K562 (cell line): ENCODE data around the gene JUN. TPM values are rescaled to one million over a fixed set of nuclear protein-coding genes. Genes with fewer than 3 reads are reported as not detected.

ENCODE experiments used
- ARID4B ChIP-seq: sonication (generic); formaldehyde crosslinking; IDR thresholded peaks from 2 replicates; pipeline ENCODE4 v1.8.0; 2022; ENCODE audit warnings: mild to moderate bottlenecking, missing genetic modification reagents
- GATA2 ChIP-seq: sonication (generic); formaldehyde crosslinking; IDR thresholded peaks from 2 replicates; pipeline ENCODE4 v1.4.0; 2020; ENCODE audit warnings: mild to moderate bottlenecking, missing genetic modification reagents
- GTF2F1 ChIP-seq: IDR thresholded peaks from 2 replicates; pipeline ENCODE4 v1.6.1; 2011; ENCODE audit warnings: low read depth, low read length, improper control_type of control experiment
- IRF2 ChIP-seq: sonication (generic); formaldehyde crosslinking; IDR thresholded peaks from 2 replicates; pipeline ENCODE4 v1.8.1; 2022; ENCODE audit warnings: mild to moderate bottlenecking, missing genetic modification reagents
- MLLT1 ChIP-seq, 2 experiments: fragments of 450-650 bp; IDR thresholded peaks; 2 replicates each; pipeline ENCODE4 v1.6.1; 2016
- MYC ChIP-seq, 2 experiments: fragments of 250-450 bp in 1 of 2; sonication (Bioruptor Pico) in 1 of 2; IDR thresholded peaks; 2 replicates each; pipeline versions ENCODE4 v1.5.1 to v1.6.1; 2012 to 2021; ENCODE audit warnings: low read depth in 2 of 2, borderline replicate concordance in 1 of 2, improper control_type of control experiment in 1 of 2, low read length in 1 of 2, mild to moderate bottlenecking in 1 of 2, moderate library complexity in 1 of 2
- NFYB ChIP-seq: IDR thresholded peaks from 2 replicates; pipeline ENCODE4 v1.6.1; 2011; ENCODE audit warnings: mild to moderate bottlenecking, moderate library complexity; ENCODE audit not compliant: insufficient read length; ENCODE audit errors: extremely low read depth
- POLR3G ChIP-seq: IDR thresholded peaks from 2 replicates; pipeline ENCODE4 v1.6.1; 2011; ENCODE audit not compliant: insufficient read length, insufficient replicate concordance; ENCODE audit errors: extremely low read depth
- SNRNP70 ChIP-seq: fragments of 200-400 bp; formaldehyde crosslinking; optimal IDR thresholded peaks from 2 replicates; pipeline ENCODE3; 2017; ENCODE audit warnings: low read depth, low read length
- SREBF1 ChIP-seq: fragments of 150-350 bp; IDR thresholded peaks from 2 replicates; pipeline ENCODE4 v1.6.1; 2014; ENCODE audit warnings: antibody characterized with exemption, low read depth, low read length, borderline replicate concordance
- SRSF9 ChIP-seq: fragments of 200-400 bp; formaldehyde crosslinking; IDR thresholded peaks from 2 replicates; pipeline ENCODE4 v1.6.1; 2017; ENCODE audit warnings: low read depth, low read length, borderline replicate concordance
- THRB ChIP-seq: fragments of 450-650 bp; formaldehyde crosslinking; conservative IDR thresholded peaks from 2 replicates; pipeline ENCODE4 v1.4.0; 2022; ENCODE audit warnings: mild to moderate bottlenecking, missing genetic modification characterization
- XRCC5 ChIP-seq: fragments of 200-400 bp; formaldehyde crosslinking; IDR thresholded peaks from 2 replicates; pipeline ENCODE4 v1.6.1; 2017; ENCODE audit warnings: low read depth, mild to moderate bottlenecking, low read length
- ZNF561 ChIP-seq: fragments of 450-650 bp; formaldehyde crosslinking; conservative IDR thresholded peaks from 2 replicates; pipeline ENCODE4 v1.4.0; 2020; ENCODE audit warnings: mild to moderate bottlenecking, moderate library complexity
- ZNF655 ChIP-seq: fragments of 250-450 bp; sonication (Bioruptor Pico); IDR thresholded peaks from 2 replicates; pipeline ENCODE4 v1.5.0; 2021
- polyA plus RNA-seq, 8 experiments: library from polyadenylated mRNA; depleted of rRNA in 4 of 8; stranded (reverse) in 5 of 8; unstranded in 3 of 8; fragments of >200 nt; fragmentation: Nextera tagmentation in 2 of 8; fragmentation: Illumina TruSeq in 1 of 8; extraction: Ambion mirVana in 2 of 8; extraction: Trizol in 1 of 8; gene quantifications; 2 replicates each; pipeline versions ENCODE4 v1.2.1 to v1.2.3, GENCODE V29; 2011 to 2014; ENCODE audit warnings: inconsistent platforms in 1 of 8, missing spikeins in 1 of 8
- total RNA-seq, 7 experiments: library from RNA; depleted of rRNA in 6 of 7; stranded (reverse); fragments of >200 nt in 6 of 7; fragmentation: Illumina TruSeq in 2 of 7; extraction: Trizol in 2 of 7; gene quantifications; 2 replicates each; pipeline versions ENCODE4 v1.2.1 to v1.2.3, GENCODE V29; 2011 to 2021; ENCODE audit warnings: low replicate concordance in 1 of 7

Gene JUN
- total and polyA plus RNA-seq, 9 of the 15 experiments (the other 6 are each of a cell fraction or from before 2014, with no cell fraction given): 0.32 to 23.4 (median 4.0) TPM

GRCh38 chr1:58754683-58755467 is 29.0 kb downstream of the JUN start (continued):
- TF ChIP-seq XRCC5: no peak
- TF ChIP-seq SNRNP70: no peak
- TF ChIP-seq IRF2 (CRISPR knock-in tag): no peak
- TF ChIP-seq GTF2F1: no peak
- peak; percentile 44; the same call in 1 of the 2 replicates for TF ChIP-seq MYC (IDR thresholded peaks at IDR 0.05; ENCODE audit: low read depth, low read length)
- TF ChIP-seq MYC (CRISPR knock-in tag; IDR thresholded peaks at IDR 0.05; ENCODE audit: borderline replicate concordance, low read depth): no peak
- no peak for TF ChIP-seq THRB (CRISPR knock-in tag)
- no peak for TF ChIP-seq ZNF561
- no peak for TF ChIP-seq POLR3G
- no peak for TF ChIP-seq ARID4B
- peak; percentile 61 for TF ChIP-seq GATA2 (CRISPR knock-in tag)
- TF ChIP-seq SREBF1: no peak
- no peak for TF ChIP-seq SRSF9
- no peak for TF ChIP-seq MLLT1 (IDR thresholded peaks at IDR 0.05)
- no peak for TF ChIP-seq ZNF655 (CRISPR knock-in tag)
- TF ChIP-seq NFYB: no peak
